ENCODE data around the gene CREBBP.
"Not testable (repeated sequence)": the region's sequence is repeated elsewhere in the genome, so short reads cannot be mapped to it uniquely, and the experiment has no call there.

Gene CREBBP

GRCh38 chr16:3915426-3916260 lies 35.1 kb upstream of the CREBBP start:
- in situ Hi-C loops (cut with MboI; ENCODE audit: low sequenced_read_pairs, unreplicated experiment): no loop called here

GRCh38 chr16:3912897-3913296 lies 32.4 kb upstream of the CREBBP start:
- in situ Hi-C loops (cut with MboI; ENCODE audit: low sequenced_read_pairs, unreplicated experiment): no loop called here
- no peak for TF ChIP-seq CTCF (IDR thresholded peaks at IDR 0.05; ENCODE audit: borderline replicate concordance, control extremely low read depth, extremely low read depth, insufficient read depth, missing control alignments)

More at GRCh38 chr16:3915426-3916260, 35.1 kb upstream of the CREBBP start:
- no peak for TF ChIP-seq CTCF (IDR thresholded peaks at IDR 0.05; ENCODE audit: borderline replicate concordance, control extremely low read depth, extremely low read depth, insufficient read depth, missing control alignments)
- DNase-seq (ENCODE audit: low spot score): no peak

GRCh38 chr16:3912373-3912772 lies 31.9 kb upstream of the CREBBP start:
- no peak for DNase-seq (ENCODE audit: low spot score)
- no peak for TF ChIP-seq CTCF (IDR thresholded peaks at IDR 0.05; ENCODE audit: borderline replicate concordance, control extremely low read depth, extremely low read depth, insufficient read depth, missing control alignments)
- in situ Hi-C loops (cut with MboI; ENCODE audit: low sequenced_read_pairs, unreplicated experiment): no loop called here

More at GRCh38 chr16:3912897-3913296, 32.4 kb upstream of the CREBBP start:
- DNase-seq (ENCODE audit: low spot score): no peak

GRCh38 chr16:3911741-3912140 lies 31.2 kb upstream of the CREBBP start:
- in situ Hi-C loops (cut with MboI; ENCODE audit: low sequenced_read_pairs, unreplicated experiment); DNase-seq (ENCODE audit: low spot score): not testable (repeated sequence)

- TF ChIP-seq CTCF (IDR thresholded peaks at IDR 0.05; ENCODE audit: borderline replicate concordance, control extremely low read depth, extremely low read depth, insufficient read depth, missing control alignments): no peak
- in situ Hi-C loops (cut with MboI; ENCODE audit: low sequenced_read_pairs, unreplicated experiment): no loop called here
- no peak for DNase-seq (ENCODE audit: low spot score)
These were observed 29.5 kb upstream of the CREBBP start for GRCh38 chr16:3909791-3910583.

- no peak for TF ChIP-seq CTCF (IDR thresholded peaks at IDR 0.05; ENCODE audit: borderline replicate concordance, control extremely low read depth, extremely low read depth, insufficient read depth, missing control alignments)
- no peak for DNase-seq (ENCODE audit: low spot score)
- in situ Hi-C loops (cut with MboI; ENCODE audit: low sequenced_read_pairs, unreplicated experiment): no loop called here
These were observed 28.5 kb upstream of the CREBBP start for GRCh38 chr16:3908951-3909437.

GRCh38 chr16:3907586-3907985 lies 27.1 kb upstream of the CREBBP start:
- TF ChIP-seq CTCF (IDR thresholded peaks at IDR 0.05; ENCODE audit: borderline replicate concordance, control extremely low read depth, extremely low read depth, insufficient read depth, missing control alignments): no peak

More at GRCh38 chr16:3907586-3907985, 27.1 kb upstream of the CREBBP start:
- no peak for DNase-seq (ENCODE audit: low spot score)
- in situ Hi-C loops (cut with MboI; ENCODE audit: low sequenced_read_pairs, unreplicated experiment): no loop called here

All from GM13976 (cell line).